Ishikawa (cell line): Measurements from ENCODE around the gene GRIFIN.

Experiments used
- CEBPB ChIP-seq: IDR thresholded peaks from 2 replicates; pipeline ENCODE4 v1.6.1; 2012
- CREB1 ChIP-seq: IDR thresholded peaks from 2 replicates; pipeline ENCODE4 v1.6.1; 2012; ENCODE audit warnings: low read depth
- EGR1 ChIP-seq: IDR thresholded peaks from 2 replicates; pipeline ENCODE4 v1.6.1; 2012
- EP300 ChIP-seq: IDR thresholded peaks from 2 replicates; pipeline ENCODE4 v1.6.1; 2012; ENCODE audit warnings: borderline replicate concordance
- FOXM1 ChIP-seq: IDR thresholded peaks from 2 replicates; pipeline ENCODE4 v1.6.1; 2012; ENCODE audit warnings: low read depth, borderline replicate concordance
- MAX ChIP-seq: IDR thresholded peaks from 2 replicates; pipeline ENCODE4 v1.6.1; 2012
- NFIC ChIP-seq: IDR thresholded peaks from 2 replicates; pipeline ENCODE4 v1.6.1; 2012
- RAD21 ChIP-seq: IDR thresholded peaks from 2 replicates; pipeline ENCODE4 v1.6.1; 2012; ENCODE audit warnings: low read depth
- REST ChIP-seq: IDR thresholded peaks from 2 replicates; pipeline ENCODE4 v1.6.1; 2012; ENCODE audit warnings: low read depth, mild to moderate bottlenecking
- TAF1 ChIP-seq: IDR thresholded peaks from 2 replicates; pipeline ENCODE4 v1.6.1; 2012; ENCODE audit warnings: low read depth, mild to moderate bottlenecking
- TCF12 ChIP-seq: IDR thresholded peaks from 2 replicates; pipeline ENCODE4 v1.6.1; 2012; ENCODE audit warnings: low read depth
- TEAD4 ChIP-seq: IDR thresholded peaks from 2 replicates; pipeline ENCODE4 v1.6.1; 2012
- USF1 ChIP-seq: IDR thresholded peaks from 2 replicates; pipeline ENCODE4 v1.6.1; 2012
- YY1 ChIP-seq: IDR thresholded peaks from 2 replicates; pipeline ENCODE4 v1.6.1; 2012; ENCODE audit warnings: low read depth
- ZBTB7A ChIP-seq: IDR thresholded peaks from 2 replicates; pipeline ENCODE4 v1.6.1; 2012; ENCODE audit warnings: low read depth

Gene GRIFIN

GRCh38 chr7:2505401-2505800 is 29.2 kb upstream of the GRIFIN start:
- TF ChIP-seq FOXM1 (no peak), MAX (no peak), ZBTB7A (no peak), USF1 (no peak), TEAD4 (no peak), TAF1 (no peak), TCF12 (no peak)

GRCh38 chr7:2504889-2505375 is 28.7 kb upstream of the GRIFIN start:
- TF ChIP-seq REST = no peak
- 0 out of 2 replicates have a peak, but pooled peaks have one; percentile 12 for TF ChIP-seq MAX
- peak; percentile 97 for TF ChIP-seq TCF12
- no peak for TF ChIP-seq YY1
- no peak for TF ChIP-seq USF1
- peak; percentile 69; the same call in 1 of the 2 replicates for TF ChIP-seq FOXM1
- TF ChIP-seq TAF1 = no peak
- TF ChIP-seq EGR1 = no peak
- peak; percentile 26; the same call in 1 of the 2 replicates for TF ChIP-seq TEAD4
- TF ChIP-seq EP300 = peak; percentile 88
- no peak for TF ChIP-seq CEBPB
- no peak for TF ChIP-seq CREB1
- peak; percentile 34; the same call in 1 of the 2 replicates for TF ChIP-seq NFIC
- peak; percentile 92; the same call in 1 of the 2 replicates for TF ChIP-seq ZBTB7A
- no peak for TF ChIP-seq RAD21

GRCh38 chr7:2504128-2504888 is 28.1 kb upstream of the GRIFIN start:
- TF ChIP-seq FOXM1 (no peak), TCF12 (no peak), CREB1 (no peak), EP300 (no peak), RAD21 (no peak), MAX (no peak), ZBTB7A (no peak; the same call in 1 of the 2 replicates), TEAD4 (no peak)

- TF ChIP-seq EGR1 (peak; percentile 64), FOXM1 (no peak)
Measured at GRCh38 chr7:2503056-2503941, 27.1 kb upstream of the GRIFIN start.

GRCh38 chr7:2502647-2502966 is 26.4 kb upstream of the GRIFIN start:
- TF ChIP-seq TEAD4 (no peak), YY1 (no peak), EGR1 (no peak), CEBPB (no peak), FOXM1 (no peak), ZBTB7A (no peak), CREB1 (no peak), EP300 (no peak), REST (no peak), USF1 (no peak), MAX (no peak), TCF12 (no peak)
